ENCODE measurements around the gene TSPYL2.

The TSPYL2 gene

GRCh38 chrX:53081925-53082772 lies at the start of gene TSPYL2:
Gene TSPYL2, plus strand, starts transcription at chrX:53082367. Its CDS starts 132 bp downstream, at chrX:53082499.
- DNase-seq (ENCODE audit: low read depth in 2 of 2): peak; percentile 89 to 90

- no peak for DNase-seq (ENCODE audit: low read depth in 2 of 2)
Measured at GRCh38 chrX:53036149-53036548, 46.0 kb upstream of the TSPYL2 start.

- DNase-seq (ENCODE audit: low read depth in 2 of 2): no peak
Measured at GRCh38 chrX:53039236-53039635, 42.9 kb upstream of the TSPYL2 start.

- DNase-seq (ENCODE audit: low read depth in 2 of 2): no peak
Measured at GRCh38 chrX:53044995-53045394, 37.2 kb upstream of the TSPYL2 start.

- DNase-seq (ENCODE audit: low read depth in 2 of 2): no peak
Measured at GRCh38 chrX:53047228-53047627, 34.9 kb upstream of the TSPYL2 start.

- DNase-seq (ENCODE audit: low read depth in 2 of 2): no peak
Measured at GRCh38 chrX:53048169-53049126, 33.7 kb upstream of the TSPYL2 start, which contains the start of gene GPR173. Gene GPR173, plus strand, starts transcription at chrX:53048789. Its CDS starts 27,833 bp downstream, at chrX:53076622.

GRCh38 chrX:53049127-53049517 lies 33.0 kb upstream of the TSPYL2 start:
- no peak for DNase-seq (ENCODE audit: low read depth in 2 of 2)

GRCh38 chrX:53050841-53051240 lies 31.3 kb upstream of the TSPYL2 start:
- no peak for DNase-seq (ENCODE audit: low read depth in 2 of 2)

GRCh38 chrX:53055244-53055849 lies 26.8 kb upstream of the TSPYL2 start:
- DNase-seq (ENCODE audit: low read depth in 2 of 2): no peak

GRCh38 chrX:53056292-53056691 lies 25.9 kb upstream of the TSPYL2 start:
- no peak for DNase-seq (ENCODE audit: low read depth in 2 of 2)

- DNase-seq (ENCODE audit: low read depth in 2 of 2): no peak
Measured at GRCh38 chrX:53065104-53065503, 17.1 kb upstream of the TSPYL2 start.

GRCh38 chrX:53071064-53071463 lies 11.1 kb upstream of the TSPYL2 start:
- no peak for DNase-seq (ENCODE audit: low read depth in 2 of 2)

- DNase-seq (ENCODE audit: low read depth in 2 of 2): peak in 1 of 2 donors; percentile 50
Measured at GRCh38 chrX:53071604-53072417, 10.4 kb upstream of the TSPYL2 start.

- no peak for DNase-seq (ENCODE audit: low read depth in 2 of 2)
Measured at GRCh38 chrX:53072418-53073114, 9.6 kb upstream of the TSPYL2 start.

GRCh38 chrX:53073115-53073586 lies 9.0 kb upstream of the TSPYL2 start:
- no peak for DNase-seq (ENCODE audit: low read depth in 2 of 2)

- DNase-seq (ENCODE audit: low read depth in 2 of 2): no peak
Measured at GRCh38 chrX:53075011-53075410, 7.2 kb upstream of the TSPYL2 start.

GRCh38 chrX:53076671-53077070 lies 5.5 kb upstream of the TSPYL2 start:
- no peak for DNase-seq (ENCODE audit: low read depth in 2 of 2)

- no peak for DNase-seq (ENCODE audit: low read depth in 2 of 2)
Measured at GRCh38 chrX:53077207-53078197, 4.7 kb upstream of the TSPYL2 start.

GRCh38 chrX:53078943-53079342 lies 3.2 kb upstream of the TSPYL2 start:
- DNase-seq (ENCODE audit: low read depth in 2 of 2): no peak
